GDM1 (cell line): Measurements from ENCODE around the gene CUZD1.
"Not testable (repeated sequence)": the region's sequence is repeated elsewhere in the genome, so short reads cannot be mapped to it uniquely, and the experiment has no call there.

ENCODE experiments used
- DNase-seq: peaks from one replicate; lab custom pipeline; 2025; lab: John Stamatoyannopoulos, UW

CUZD1 gene, protein sequence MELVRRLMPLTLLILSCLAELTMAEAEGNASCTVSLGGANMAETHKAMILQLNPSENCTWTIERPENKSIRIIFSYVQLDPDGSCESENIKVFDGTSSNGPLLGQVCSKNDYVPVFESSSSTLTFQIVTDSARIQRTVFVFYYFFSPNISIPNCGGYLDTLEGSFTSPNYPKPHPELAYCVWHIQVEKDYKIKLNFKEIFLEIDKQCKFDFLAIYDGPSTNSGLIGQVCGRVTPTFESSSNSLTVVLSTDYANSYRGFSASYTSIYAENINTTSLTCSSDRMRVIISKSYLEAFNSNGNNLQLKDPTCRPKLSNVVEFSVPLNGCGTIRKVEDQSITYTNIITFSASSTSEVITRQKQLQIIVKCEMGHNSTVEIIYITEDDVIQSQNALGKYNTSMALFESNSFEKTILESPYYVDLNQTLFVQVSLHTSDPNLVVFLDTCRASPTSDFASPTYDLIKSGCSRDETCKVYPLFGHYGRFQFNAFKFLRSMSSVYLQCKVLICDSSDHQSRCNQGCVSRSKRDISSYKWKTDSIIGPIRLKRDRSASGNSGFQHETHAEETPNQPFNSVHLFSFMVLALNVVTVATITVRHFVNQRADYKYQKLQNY

DNA sequence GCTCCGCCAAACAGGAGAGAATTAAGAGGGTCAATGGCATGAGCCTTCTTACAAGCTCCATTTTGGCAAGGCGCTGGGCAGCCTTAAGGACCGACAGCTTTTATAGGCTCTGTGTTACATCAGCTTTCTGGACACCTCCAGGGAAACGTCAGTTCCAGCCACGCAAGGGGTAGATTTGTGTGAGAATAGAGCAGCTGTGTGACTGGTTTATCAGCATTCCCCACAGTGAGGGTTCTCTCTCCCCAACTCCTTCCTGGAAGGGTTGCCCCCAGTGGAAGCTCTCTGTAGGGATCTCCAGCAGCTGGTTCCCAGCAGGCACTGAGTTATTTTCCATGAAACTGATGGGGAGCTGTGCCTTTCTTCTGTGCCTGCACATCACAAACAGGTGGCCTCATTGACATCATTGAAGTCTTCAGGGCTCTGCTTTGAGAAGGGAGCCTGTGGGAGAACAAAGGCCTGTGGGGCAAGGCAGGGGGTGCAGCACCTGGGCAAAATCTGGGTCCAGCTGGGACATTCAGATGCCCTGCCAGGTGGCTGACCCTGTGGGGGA lies at the start of gene CUZD1:
Gene CUZD1 (minus strand): TSS at position 75 of the 550 bp plus-strand sequence. CDS start 14 bp downstream, at position 61.
- DNase-seq: no peak

DNA sequence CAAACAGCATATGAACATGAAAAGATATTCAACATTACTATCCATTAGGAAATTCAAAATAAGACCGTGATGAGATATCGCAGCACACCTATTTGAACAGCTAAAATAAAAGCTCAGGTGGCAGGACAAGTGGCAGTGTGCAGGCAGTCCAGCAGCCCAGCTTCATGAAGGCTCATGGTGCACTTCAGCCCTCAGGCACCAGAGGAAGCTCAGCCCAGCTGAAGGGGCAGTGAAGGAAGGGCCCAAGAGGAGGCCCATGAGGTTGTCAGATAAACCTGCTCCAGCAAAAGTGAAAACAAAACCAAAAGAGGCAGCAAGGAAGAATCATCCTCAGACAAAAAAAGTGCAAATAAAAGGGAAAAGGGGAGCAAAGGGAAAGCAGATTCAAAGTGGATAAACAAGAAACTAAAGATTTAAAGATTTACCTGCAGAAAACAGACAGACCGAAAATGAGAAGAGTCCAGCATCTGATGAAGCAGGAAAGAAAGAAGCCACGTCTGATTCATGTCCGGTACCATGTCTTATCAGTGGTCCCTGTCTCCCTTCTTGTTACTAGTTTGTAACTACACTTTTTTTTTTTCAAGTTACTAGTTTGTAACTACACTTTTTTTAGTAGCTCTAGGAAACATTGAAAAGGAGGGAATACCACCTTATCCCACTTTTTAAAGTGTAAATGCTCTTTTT lies 48.7 kb upstream of the CUZD1 start:
- DNase-seq: no peak

DNA sequence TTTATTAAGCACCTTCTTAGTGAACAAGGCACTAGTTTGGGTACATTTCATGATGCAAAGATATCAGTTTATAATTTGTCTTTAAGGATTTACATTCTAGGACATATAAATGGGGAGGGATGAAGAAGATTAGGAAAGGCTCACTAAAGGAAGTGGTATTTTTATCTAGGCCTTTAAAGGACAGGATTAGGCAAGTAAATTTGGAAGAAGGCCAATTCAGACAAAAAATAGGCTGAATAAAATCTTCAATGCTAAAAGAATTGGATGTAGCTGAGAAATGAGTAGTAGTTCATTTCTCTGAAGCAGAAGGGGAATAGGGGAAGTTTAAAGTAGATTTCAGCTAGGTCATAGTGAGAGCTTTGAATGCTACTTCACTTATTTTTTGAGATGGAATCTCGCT lies 38.5 kb upstream of the CUZD1 start:
- no peak for DNase-seq

DNA sequence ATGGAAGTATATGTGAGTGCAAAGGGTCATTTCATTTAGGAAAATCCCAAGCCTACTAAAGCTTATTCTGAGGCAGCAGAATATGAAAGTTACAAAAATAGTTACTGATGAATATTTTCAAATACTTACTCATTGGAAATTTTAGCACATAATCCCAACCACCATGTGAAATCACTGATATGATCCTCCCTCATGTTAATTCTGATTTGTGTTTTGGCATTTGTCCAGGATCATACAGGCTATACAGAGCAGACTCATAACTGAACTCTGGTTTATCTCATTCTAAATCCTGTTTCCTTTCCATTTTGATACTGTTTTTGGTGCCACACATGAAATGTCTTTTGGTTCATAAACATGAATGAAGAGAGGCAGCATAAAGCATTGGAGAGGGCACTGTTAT lies 37.1 kb upstream of the CUZD1 start:
- no peak for DNase-seq

DNA sequence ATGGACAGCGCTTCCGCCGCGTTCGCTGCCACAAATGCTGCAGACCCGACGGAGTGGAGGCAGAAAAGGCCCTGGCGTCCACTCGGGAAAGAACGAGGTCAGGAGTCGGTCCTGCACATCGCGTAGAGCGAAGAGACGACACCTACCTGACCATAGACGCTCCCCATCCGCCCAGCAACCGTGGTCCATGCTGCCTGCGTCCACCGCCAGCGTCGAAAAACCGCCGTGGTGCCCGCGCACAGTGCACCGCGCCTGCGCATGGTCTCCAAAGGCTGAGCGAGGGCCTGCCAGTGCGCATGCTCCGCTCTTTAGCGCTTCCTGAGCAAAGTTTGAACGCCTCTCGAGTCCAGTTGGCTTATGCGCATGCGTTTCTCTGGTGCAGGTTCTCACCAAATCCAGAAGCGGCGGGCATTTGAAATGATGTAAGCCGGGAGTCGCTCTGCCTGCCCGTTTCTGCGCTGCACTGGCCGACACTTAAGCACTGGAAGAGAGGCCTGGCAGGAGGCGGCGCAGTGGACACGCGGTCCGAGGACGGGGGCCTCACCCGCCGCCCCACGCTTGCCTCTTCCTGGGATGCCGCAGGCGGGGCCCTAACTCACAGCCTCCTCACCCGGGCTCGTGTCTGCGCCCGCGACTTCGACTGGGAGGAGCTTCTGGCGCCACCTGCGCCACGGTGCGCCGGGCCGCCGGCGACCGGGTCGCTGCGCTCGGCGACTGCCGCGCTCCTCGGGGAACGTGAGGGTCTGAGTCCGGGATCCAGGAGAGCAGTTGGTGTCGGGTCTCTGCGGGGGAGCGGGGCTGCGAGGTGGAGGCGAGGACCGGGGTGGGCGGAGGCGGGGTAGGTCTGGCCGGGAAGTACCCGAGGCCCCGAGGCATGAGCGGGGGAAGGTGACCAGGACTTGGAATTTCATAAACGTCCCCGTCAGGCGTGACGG lies 33.9 kb upstream of the CUZD1 start, which contains the start of gene FAM24B:
Gene FAM24B (minus strand): TSS at position 243 of the 935 bp plus-strand sequence. CDS start 29,066 bp downstream, outside the sequence.
- no peak for DNase-seq

DNA sequence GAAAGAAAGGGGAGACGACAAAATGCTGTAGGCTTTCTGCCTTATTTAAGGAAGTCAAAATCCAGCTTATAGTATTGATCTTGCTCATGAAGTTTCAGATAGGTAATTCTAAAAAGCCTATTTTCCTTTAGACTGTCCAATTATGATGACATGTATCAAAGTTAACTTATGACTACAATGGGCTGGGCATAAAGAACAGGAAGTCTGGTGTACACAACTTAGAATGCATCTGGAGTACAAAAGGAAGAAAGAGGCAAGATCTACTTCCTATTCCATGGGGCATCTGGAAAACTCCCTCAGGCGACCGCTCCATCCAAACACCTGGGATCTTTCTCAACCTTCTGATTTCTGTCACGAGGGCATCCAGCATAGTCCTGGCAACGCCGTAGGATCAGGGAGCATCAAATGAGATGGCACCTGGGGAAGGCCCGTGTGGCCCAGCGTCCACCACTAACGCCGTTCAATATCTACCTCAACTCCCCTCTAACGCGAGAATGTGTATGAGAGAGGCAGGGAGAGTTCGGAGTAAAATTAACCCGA lies 33.2 kb upstream of the CUZD1 start:
- DNase-seq: no peak

DNA sequence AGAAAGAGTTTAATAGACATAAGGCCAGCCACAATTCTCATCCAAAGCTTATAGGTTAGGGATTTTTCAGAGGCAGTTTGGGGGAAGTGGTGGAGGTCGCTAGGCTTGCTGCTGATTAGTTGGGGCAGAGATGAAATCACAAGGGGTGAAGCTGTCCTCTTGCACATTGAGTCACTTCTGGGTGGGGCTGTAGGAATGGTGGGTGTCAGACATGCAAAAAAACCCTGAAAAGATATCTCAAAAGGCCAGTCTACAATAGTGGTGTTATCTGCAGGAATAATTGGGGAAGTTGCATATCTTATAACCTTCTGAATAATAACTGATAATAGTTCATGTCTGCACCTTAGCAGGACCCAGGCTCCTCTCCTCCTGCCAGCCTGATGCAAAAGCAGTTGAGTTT lies 31.6 kb upstream of the CUZD1 start:
- DNase-seq: no peak

DNA sequence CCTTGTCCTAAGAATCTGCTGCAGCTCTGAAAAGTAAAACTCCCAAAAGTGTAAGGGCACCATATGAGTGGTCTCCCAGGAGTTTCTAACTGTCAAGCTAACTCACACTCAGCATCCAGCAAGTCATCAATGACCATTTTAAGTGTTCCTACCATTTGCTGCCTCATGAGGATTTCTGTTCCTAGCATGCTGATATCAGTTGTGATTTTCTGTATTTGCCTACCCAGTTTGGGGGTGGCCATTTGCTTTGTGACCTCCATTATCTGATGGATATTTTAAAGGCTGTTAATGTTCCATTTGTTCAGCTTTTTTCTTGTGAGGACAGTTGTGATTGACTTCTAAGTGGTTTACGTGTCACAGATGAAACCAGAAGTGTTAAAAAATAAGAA lies 30.8 kb upstream of the CUZD1 start:
- no peak for DNase-seq

DNA sequence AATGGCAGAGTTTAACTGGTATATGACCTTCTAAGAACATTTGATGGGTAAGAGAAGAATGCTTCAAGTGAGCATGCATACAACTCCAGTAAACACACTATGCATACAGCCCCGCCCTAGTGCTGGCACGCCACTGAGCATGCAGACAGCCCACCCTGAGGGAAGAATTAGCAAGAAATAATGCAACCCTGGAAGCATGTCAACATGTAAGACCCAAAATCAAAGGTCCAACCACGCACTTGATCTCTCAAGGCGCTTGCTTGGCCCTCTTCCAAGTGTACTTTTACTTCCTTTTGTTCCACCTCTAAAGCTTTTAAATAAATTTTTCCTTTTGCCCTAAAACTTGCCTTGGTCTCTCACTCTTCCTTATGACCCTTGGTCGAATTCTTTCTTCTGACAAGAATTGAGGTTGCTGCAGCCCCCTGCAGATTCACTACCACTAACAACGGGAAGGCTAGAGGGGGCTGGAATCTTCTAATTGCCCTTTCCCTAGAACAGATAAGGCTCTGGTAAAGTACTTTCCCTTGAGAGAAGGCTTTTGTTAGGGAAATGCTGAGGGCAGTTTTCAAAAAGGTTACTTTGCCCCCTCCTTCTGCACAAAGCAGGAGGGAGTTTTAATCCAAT lies 30.3 kb upstream of the CUZD1 start:
- DNase-seq: no peak

DNA sequence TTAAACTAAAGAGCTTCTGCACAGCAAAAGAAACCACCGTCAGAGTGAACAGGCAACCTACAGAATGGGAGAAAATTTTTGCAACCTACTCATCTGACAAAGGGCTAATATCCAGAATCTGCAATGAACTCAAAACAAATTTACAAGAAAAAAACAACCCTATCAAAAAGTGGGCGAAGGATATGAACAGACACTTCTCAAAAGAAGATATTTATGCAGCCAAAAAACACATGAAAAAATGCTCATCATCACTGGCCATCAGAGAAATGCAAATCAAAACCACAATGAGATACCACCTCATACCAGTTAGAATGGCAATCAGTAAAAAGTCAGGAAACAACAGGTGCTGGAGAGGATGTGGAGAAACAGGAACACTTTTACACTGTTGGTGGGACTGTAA lies 26.3 kb upstream of the CUZD1 start:
- not testable (repeated sequence) for DNase-seq

DNA sequence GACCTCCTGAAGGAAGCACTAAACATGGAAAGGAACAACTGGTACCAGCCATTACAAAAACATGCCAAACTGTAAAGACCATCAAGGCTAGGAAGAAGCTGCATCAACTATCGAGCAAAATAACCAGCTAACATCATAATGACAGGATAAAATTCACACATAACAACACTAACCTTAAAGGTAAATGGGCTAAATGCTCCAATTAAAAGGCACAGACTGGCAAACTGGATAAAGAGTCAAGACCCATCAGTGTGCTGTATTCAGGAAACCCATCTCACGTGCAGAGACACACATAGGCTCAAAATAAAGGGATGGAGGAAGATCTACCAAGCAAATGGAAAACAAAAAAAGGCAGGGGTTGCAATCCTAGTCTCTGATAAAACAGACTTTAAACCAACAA lies 23.1 kb upstream of the CUZD1 start:
- DNase-seq: not testable (repeated sequence)

DNA sequence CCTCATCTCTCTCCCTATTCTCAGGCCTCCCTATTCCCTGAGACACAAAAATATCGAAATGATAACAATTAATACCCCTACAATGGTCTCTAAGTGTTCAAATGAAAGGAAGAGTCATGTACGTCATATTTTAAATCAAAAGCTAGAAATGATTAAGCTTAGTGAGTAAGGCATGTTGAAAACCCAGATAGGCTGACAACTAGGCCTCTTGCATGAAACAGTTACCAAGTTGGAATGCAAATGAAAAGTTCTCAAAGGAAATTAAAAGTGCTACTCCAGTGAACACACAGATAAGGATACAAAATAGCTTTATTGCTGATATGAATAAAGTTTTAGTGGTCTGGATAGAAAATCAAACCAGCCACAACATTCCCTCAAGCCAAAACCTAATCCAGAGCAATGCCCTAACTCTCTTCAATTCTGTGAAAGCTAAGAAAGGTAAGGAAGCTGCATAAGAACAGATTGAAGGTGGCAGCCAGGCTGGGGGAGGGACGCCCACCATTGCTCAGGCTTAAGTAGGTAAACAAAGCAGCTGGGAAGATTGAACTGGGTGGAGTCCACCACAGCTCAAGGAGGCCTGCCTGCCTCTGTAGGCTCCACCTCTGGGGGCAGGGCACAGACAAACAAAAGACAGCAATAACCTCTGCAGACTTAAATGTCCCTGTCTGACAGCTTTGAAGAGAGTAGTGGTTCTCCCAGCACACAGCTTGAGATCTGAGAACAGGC lies 21.3 kb upstream of the CUZD1 start:
- DNase-seq: not testable (repeated sequence)

DNA sequence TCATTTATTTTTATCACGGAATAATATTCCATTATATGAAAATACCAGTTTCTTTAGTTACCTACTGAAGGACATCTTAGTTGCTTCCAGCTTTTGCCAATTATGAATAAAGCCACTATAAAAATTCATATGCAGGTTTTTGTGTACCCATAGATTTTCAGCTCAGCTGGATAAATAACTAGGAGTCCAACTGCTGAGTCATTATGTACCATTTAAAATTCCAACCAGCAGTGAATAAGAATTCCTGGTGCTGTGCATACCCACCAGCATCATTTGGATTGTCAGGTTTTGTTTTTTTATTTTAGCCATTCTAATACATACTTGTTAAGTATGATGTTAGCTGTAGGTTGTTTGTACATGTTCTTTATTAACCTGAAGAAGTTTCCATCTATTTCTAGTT lies 19.2 kb upstream of the CUZD1 start:
- no peak for DNase-seq

DNA sequence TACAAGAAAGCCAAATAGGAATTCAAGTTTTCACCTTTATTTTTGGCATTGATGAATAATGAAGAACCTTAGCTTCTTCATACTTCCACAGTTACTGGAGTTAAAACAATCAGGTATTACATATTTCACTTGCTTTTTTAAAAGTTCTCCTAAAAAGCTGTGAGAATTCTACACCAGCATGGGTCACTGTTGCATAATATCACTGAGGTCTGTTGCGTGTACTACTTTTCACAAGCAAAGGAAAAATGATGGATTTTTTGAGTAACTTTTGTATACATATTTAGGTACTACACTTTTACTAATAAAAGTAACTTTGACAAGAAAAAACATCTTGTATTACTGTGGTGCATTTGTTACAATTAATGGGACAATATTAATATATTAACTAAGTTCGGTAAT lies 18.5 kb upstream of the CUZD1 start:
- no peak for DNase-seq

DNA sequence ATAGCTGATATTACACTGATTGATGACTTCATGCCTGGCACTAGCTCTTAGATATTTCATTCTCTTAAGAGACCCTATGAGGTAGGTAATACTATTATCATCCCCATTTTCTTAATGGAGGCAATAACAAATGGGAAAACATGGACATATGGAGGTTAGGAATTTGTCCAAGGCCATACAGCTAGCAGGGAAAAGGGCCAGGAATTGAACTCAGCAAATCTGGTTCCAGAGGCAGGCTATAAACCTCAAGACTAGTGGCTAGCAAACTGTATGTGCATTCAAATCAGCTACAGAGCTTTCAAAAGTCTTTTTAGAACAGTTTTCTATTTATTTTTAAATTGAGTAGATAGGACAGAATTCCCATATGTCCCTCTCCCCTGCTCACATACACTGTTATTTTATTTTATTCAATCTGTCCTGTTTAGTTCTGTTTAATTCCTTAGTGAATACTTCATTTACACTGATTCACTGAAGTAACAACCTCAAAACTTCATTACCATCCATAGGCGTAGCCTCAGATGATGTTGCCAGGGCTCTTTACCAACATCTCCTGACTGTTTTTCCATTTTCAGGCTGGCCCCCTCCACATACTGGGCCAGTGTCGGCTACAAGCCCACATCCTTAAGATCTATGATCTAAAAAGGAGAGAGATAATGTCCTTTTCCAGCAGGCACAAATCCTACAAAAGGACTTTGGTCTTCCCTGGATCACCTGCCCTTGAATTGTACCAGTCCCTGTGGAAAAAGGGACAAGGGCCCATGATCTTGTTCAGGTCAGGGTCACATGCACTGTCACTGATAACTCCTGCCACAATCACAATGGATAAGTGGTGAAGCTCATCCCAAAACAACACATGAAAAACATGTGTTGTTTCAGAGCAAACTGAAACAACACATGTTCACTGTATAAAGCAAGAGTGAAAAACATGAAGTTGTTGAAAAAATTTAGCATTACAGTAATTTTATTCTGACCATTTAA lies 17.8 kb upstream of the CUZD1 start:
- DNase-seq: no peak

DNA sequence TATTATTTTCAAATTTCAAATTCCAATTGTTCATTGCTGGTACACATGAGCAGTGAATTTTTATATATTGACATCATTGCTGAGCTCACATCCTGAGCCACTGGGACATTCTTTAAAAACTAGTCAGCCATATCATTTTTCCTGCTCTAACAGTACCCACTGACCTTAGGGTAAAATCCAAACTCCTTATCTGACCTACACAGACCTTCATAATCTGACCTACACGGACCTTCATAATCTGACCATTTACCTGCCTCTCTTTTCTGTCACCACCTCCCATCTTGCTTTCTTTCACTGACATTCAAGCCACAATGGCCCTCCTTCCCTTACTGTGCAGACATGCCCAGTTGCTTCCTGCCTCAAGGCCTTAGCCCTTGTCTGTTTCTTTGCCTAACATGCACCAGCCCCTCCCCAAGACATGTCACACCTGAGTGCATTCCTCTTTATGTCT lies 16.1 kb upstream of the CUZD1 start:
- DNase-seq: no peak

DNA sequence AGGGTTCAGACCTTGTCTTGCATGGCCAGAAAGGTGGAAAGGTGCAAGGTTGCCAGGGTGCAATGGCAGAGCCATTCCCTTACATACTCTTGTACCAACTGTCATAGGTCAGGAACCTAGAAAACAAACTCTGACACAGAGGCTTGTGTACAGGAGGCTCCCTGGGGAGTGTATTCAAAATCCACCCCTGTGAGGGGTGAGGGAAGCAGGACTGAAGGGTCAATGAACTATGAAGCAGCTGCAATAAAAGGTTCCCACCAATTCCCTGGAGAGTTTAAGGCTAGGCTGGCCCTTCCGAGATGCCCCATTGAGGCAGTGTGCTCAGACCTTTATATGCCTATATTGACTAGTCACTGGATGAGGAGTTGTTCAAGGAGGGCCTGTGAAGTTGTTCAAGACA lies 13.9 kb upstream of the CUZD1 start:
- DNase-seq: no peak

DNA sequence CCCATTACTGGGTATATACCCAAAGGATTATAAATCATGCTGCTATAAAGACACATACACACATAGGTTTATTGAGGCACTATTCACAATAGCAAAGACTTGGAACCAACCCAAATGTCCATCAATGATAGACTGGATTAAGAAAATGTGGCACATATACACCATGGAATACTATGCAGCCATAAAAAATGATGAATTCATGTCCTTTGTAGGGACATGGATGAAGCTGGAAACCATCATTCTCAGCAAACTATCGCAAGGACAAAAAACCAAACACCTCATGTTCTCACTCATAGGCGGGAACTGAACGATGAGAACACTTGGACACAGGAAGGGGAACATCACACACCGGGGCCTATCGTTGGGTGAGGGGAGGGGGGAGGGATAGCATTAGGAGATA lies 12.4 kb upstream of the CUZD1 start:
- DNase-seq: not testable (repeated sequence)

DNA sequence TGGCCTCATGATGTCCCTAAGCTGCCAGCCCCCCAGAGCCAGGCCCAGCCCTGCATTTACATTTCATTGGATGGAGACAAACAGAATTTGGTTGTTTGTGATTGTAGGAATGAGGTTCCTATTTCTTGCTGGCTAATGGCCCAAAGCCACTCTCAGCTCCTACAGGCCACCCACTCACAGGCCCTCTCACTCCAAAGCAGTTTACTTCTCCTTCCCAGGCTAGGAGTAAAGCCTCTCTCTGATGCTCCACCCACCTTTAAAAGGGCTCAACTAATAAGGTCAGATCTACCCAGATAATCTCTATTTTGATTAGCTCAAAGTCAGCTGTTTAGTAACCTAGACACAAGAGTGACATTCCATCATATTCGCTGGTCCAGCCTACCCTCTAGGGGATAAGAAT lies 11.2 kb upstream of the CUZD1 start:
- DNase-seq: no peak
